ENCODE measurements around the gene RSPO3.

RSPO3 gene

DNA sequence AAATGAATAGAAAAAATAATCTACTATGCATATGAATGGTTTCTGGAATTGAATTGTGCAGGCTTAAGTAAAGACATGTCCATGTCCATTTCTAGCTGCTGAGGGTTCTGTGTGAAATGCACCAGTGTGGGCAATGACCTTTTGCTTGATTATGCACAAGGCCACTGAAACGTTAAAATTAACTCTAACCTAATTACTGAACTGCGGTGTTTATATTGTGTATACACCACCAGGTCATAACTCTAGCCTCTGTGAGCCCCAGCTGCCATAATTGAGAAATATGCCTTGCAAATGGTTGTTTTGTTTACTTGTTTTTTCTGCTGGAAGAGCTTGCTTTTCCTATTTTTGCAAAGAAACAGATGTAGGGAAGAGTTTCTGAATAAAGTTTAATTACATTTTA is 46.1 kb downstream of the RSPO3 start:
- no peak for DNase-seq

- no peak for DNase-seq
Measured at GRCh38 chr6:127173156-127173940, 54.9 kb downstream of the RSPO3 start.

DNA sequence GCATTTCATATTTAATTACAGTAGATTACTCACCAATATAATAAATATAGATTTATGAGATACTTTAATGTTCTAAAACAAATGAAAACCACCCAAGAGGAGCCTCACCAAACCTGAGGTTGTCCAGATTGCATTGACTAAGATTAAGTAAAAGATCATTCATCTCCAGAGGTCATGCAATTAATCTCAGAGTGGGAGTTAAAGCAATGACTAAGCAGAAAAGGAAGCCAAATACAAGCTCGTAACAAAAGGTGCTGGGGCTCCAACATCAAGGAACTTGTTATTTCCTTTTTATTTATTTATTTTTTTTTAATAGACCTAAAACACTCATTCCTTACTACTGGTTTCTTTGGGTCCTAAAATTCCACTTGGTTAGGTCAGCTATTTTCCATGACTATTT is 57.7 kb downstream of the RSPO3 start:
- DNase-seq: no peak

DNA sequence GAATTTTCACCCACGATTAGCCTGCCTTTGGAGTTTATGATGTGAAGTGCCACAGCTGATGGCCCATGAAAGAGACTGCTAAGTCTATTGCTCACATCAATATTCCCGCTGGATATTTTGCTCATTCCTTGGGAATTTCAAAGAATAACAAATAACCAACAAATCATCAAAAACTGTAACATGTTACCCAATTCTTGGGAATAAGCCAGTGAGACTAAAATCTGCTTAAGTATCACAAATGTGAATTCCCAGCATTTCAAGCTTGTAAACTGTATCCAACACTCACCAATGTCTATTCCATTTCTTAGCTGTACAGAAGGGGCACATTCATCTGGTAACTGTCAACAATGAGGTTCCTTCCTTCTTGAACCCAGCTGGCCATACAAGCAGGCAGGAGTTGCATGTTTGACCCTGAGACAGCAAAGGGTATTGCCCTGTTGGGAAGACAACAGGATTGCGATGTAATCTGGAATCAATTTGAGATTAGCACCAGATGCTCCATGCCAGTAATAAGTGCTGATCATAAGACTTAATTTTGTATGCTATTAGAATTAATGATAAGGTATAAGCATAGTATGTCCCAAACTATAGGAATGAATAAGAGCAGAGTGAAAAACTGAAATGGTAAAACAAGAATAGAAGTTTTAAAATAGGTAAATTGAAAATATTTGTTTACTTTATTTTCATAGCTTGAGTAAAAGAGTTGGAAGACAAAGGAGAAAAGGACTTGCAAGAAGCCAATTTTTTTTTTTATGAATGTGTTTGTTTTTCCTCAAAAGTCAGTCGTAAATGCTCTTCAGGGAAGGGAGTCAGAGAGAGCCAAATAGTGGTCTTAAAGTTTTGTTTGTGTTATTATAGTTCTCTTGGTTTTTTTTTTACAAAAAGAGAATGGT is 58.8 kb downstream of the RSPO3 start:
- DNase-seq: no peak

DNA sequence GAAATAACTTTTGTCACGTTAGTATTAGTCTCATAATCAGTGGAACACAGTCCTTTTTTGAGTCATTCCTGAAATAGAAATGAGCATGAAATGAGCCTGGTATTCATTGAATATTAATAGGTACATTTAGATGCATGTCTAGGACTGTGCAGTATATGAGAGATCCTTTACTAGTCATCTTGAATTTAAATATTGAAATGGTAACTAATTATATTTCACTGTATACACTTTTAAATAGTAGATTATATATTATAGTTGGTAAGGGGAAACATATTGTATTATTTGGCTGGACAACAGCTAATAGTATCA is 59.4 kb downstream of the RSPO3 start:
- no peak for DNase-seq

DNA sequence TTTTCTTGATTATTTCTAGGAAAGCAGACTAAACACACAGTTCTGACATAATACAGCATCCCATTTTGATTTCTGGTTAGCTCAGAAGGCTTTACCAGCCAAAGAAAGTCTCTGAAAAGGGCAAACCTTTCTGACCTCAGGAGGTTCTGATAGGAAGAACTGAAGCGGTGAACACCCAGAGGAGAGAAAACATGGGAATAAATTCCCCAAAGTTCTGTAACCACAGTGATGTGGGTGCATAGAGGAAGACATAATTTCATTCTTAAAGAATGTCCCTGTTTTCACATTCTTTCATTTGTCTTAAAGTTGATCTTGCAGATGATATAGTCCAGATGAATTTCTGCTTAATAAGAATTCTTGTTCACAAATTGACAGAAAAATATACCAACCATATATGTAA is 60.3 kb downstream of the RSPO3 start:
- no peak for DNase-seq

DNA sequence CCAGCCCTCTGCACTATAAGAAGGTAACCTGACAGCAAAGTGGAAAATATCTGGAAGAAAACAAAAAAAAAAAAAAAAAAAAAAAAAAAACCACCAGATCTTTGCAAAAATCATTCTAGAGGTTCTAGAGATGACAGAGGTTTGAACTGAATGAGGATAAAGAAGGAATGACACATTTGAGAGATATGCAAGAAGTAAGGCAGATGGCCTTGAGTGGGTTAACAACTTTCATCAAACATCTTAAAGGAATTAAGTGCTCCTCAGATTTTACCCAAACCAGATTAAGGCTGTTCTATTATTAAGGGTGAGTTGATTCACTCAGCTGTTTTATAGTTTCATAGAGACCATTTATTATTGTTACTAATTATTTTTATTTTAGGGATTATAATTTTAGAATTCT is 62.0 kb downstream of the RSPO3 start:
- no peak for DNase-seq

DNA sequence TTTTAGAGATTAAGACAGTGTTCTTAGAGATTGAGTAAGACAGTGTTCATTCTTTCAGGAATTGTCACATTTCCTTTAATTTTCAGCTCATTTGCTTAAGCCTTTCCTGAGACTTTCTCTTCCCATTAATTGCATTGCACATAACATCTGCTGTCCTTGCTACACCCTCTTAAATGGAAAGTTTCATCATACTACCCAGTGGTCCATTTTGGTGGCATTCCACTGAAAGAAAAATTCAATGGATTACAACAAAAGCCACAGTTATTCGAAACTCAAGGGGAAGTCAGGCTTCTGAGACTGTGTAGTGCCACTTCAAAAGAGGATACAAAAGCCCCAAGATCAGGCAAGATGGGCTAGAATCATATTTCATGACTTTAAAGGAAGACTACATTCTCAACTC is 64.0 kb downstream of the RSPO3 start:
- DNase-seq: no peak

- DNase-seq: no peak
Measured at GRCh38 chr6:127185437-127185995, 67.0 kb downstream of the RSPO3 start.

- peak; percentile 52 for DNase-seq
Measured at GRCh38 chr6:127186889-127187288, 68.4 kb downstream of the RSPO3 start.

DNA sequence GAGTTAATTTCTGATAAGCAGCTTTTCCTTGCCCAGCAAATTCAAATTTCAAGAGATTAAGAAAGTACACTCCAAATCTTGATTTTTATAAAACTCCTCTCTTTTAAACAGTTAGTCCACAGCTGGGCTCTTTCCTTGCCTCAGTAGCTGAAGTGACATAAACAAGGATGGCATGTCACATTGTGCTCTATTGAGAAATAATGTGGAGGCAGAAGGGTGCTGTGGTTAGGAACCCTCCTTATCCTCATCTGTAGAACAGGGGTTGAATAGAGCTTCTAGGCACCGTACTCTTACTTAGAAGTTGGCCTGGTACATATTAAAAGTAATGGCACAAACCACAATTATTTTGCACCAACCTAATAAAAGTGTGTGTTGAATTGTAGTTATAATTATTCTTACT is 70.3 kb downstream of the RSPO3 start:
- no peak for DNase-seq

DNA sequence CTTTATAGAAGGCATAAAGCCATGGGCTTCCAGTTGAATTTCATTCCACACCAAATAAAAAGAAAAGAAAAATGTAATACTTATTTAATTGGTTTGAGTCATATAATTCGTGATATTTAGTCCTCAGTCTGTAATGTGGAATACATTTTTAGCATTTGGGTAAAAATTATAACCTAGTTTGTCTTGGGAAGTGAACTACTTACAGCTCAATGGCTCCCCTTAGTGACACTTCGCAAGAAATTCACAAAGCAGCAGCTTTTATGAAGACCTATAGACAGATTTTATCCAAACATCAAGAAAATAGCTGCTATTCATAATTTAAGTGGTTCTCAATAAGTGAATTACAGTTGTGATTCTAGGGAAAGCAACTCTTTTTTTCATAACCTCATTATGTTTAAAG is 72.1 kb downstream of the RSPO3 start:
- DNase-seq: no peak

DNA sequence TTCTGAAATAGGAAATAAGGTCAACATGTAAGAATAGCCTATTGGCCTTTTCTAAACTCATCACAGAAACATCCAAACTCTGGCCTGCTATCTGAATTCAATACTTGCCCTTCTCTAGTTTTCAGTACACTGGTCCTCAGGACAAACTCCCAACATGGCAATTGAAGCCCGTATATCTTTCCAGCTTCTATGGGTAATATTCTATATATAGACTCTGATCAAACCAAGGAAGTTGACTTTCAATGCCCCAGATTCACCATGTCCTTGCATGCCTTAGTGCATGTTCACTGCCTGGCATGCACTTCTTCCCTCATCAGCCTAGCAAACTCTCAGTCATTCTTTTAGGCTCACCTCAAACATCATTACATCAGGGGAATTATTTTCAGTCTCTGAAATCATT is 73.2 kb downstream of the RSPO3 start:
- DNase-seq: no peak

DNA sequence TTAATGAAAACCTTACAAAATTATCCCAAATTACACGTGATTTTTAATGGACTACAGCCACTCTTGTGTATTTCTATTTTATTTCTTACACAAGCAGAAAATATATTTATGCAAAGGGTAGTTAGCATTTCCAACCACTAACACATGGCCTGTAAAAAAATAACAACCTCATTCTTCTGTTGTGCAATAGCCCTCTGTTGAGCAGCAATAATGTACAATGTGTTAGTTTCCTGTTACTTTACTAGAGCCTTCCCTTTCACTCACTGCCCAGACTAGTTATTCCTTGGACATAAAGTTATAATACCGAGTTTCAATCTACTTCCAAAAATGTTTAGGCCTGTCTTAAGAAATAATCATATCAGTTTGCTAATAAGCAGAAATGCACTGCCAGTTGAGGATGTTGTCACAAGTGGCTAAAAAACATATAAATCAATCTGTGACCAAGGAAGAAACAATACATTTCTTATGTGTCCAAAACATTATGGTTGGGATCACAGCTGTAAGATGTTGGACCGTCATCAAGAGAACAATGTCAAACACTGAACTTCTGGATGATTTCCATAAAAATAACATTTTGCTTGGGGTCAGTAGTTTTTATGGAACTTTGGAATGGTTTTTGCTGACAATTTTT is 74.6 kb downstream of the RSPO3 start:
- no peak for DNase-seq

GRCh38 chr6:127195833-127196232 is 77.4 kb downstream of the RSPO3 start:
- no peak for DNase-seq

GRCh38 chr6:127198549-127198948 is 80.1 kb downstream of the RSPO3 start:
- no peak for DNase-seq

DNA sequence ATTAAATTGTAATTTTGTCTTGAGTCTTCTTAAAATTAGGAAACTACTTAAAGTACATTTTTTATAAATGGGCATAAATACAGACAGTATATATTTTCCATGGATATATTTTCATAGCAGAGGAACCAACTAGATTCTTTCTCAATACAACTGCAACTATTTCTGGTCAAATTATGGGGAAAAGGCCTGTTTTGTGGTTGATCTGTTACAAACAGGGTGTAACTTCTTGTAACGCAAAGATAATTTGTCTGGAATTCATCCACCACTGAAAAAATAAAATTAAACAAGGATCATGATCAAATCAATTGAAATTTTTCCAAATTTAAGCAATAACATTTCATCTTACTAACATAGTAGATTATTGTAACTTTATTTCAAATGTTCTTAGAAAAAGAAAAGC is 81.0 kb downstream of the RSPO3 start:
- DNase-seq: no peak

DNA sequence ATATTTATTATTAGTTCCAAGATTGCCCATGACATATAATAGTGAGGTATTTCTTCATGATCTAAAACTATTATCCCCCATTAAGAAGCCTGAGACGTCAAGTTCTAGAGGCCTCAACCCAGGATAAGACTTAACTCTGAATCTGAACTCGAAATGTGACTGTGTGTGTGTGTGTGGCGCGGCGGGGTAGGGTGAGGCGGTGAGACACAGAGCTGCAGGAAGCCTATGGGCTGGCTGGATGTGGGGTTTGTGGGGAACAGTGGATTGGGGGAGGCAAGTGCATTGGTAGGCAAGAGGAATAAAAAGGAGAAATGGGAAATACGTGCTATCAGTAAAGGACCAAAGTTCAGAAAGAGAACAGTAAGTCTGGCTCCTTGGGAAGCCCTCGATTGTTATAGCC is 81.6 kb downstream of the RSPO3 start:
- DNase-seq: no peak

DNA sequence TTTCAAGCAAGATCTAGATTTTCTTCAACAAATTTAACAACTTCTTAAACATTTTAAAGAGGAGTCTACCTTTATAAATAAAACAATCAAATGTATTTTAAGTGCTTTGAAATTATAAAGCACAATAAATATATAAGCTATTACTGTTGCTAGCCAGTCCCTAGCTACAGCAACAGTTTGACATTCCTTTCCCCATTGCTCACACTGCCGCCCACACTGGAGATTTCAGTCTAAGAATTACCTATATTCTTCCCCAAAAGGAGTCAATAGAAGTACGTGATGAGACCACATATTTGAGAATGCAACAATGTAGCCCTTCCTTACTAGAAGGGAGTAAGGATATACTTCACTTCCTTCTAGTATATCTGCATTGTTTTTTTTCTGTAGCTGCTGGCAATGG is 82.8 kb downstream of the RSPO3 start:
- DNase-seq: no peak

DNA sequence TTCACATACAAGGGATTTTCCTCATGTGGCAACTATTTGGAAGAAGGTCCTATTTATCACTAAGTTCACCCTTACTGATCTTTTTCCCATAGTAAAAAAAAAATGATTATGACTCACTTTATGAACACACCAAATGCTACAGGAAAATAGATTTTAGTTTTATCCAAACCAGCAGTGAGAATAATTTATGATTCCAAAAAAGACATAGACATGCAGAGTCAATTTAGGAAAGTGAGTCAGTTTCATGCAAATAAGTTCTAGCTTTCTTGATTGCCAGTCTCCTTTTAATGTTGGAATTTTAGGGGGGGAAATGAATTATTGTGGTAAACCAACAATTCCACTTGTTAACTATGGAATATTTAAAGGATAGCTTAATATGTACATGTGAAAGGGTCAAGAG is 84.2 kb downstream of the RSPO3 start:
- DNase-seq: no peak

DNA sequence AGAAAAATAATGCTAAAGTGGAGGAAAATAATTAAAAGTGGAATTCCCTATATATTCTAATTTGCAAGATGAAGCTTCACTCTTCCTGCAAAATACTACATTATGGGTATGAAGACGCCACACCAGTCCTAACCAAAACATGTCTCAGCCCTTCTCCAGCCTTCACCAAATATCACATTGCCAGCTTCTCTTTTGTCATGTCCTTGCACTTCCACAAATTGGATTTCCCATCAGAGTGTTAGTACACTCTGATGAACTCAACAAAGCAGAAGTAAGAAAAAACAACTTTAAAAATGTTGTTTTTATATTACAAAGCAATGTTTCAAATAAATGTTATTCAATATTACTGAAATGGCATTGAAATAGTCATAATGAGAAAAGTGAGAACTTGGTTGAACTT is 85.8 kb downstream of the RSPO3 start:
- DNase-seq: no peak

- no peak for DNase-seq
Measured at GRCh38 chr6:127205036-127205435, 86.6 kb downstream of the RSPO3 start.

- no peak for DNase-seq
Measured at GRCh38 chr6:127206531-127207095, 88.1 kb downstream of the RSPO3 start.
